ENCODE data around the gene EDC3.
"Not testable (repeated sequence)": the region's sequence is repeated elsewhere in the genome, so short reads cannot be mapped to it uniquely, and the experiment has no call there.

EDC3 gene

DNA sequence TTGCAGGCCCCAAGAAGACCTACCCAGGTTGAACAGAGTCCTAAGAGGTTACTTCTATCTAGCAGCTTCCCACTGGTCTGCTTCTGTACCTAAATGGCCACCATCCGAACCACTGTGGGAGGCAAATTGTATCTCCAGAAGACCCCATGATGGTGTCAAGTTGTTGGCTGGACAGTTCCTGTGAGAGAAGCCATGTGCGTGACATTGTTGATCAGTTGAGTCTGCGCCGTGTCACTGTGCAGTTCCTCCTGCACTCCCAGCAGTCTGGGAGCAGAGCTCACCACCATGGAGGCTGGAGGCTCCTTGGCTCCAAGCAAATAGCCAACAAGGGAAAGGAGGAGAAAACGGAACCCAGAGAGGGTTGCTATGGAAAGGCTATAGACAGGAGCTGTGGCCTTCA lies 37.0 kb upstream of the EDC3 start:
- Histone ChIP-seq H3K4me3 (ENCODE audit: low read depth in 1 of 2, low read length in 1 of 2) (no peak overlapping the region), H3K9me3 (no peaks in the 10 kb centered on the region), H3K27ac (no peak overlapping the region), H3K4me1 (ENCODE audit: control insufficient read depth in 1 of 2, insufficient read depth in 1 of 2, low read depth in 1 of 2, low read length in 1 of 2) (no peaks in the 10 kb centered on the region), H3K27me3 (peaks cover 80% of the 10 kb centered on the region), H3K36me3 (no peaks in the 10 kb centered on the region)
- TF ChIP-seq, protein P1, sequence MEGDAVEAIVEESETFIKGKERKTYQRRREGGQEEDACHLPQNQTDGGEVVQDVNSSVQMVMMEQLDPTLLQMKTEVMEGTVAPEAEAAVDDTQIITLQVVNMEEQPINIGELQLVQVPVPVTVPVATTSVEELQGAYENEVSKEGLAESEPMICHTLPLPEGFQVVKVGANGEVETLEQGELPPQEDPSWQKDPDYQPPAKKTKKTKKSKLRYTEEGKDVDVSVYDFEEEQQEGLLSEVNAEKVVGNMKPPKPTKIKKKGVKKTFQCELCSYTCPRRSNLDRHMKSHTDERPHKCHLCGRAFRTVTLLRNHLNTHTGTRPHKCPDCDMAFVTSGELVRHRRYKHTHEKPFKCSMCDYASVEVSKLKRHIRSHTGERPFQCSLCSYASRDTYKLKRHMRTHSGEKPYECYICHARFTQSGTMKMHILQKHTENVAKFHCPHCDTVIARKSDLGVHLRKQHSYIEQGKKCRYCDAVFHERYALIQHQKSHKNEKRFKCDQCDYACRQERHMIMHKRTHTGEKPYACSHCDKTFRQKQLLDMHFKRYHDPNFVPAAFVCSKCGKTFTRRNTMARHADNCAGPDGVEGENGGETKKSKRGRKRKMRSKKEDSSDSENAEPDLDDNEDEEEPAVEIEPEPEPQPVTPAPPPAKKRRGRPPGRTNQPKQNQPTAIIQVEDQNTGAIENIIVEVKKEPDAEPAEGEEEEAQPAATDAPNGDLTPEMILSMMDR (IDR thresholded peaks at IDR 0.05): no peak

DNA sequence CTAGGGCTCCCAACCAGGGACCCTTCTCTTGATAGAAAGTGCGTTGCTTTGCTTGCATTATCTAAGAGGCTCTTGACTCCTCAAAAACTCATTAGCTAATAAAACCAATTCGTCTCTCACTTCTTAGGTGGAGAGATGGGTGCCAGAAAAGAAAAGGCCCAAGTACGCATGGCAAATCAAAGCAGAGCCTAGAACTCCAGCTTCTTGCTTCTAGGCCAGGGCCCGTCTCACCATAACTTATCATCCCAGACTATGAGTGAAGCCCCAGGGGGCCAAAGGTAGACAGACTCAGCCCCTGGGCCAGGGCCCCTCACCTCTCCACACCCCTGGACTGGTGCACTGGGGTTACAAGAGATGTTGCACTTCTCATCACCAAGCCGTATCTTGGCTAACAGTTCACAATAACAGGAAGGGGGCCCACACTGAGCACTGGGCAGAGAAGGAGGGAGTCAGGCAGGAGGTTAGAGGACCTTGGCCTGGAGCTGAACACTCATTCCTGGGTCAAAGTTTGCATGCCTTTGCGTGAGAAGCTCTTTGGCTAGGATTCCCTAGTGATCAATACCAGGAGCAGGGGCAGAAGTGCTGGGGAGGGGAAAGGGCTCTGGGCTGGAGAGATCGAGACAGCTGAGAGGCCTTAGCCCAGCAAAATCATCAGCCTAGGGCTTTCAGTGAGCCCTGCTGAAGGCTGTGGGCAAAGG lies 34.9 kb upstream of the EDC3 start:
- H3K4me1 ChIP-seq (ENCODE audit: control insufficient read depth in 1 of 2, insufficient read depth in 1 of 2, low read depth in 1 of 2, low read length in 1 of 2): peaks cover 12% of the 10 kb centered on the region in 2 experiments
- no peaks in the 10 kb centered on the region for H3K9me3 ChIP-seq
- peaks cover 82% of the 10 kb centered on the region for H3K27me3 ChIP-seq
- H3K27ac ChIP-seq: no peak overlapping the region
- TF ChIP-seq, protein P1 (IDR thresholded peaks at IDR 0.05): no peak
- no peaks in the 10 kb centered on the region for H3K36me3 ChIP-seq
- H3K4me3 ChIP-seq (ENCODE audit: low read depth in 1 of 2, low read length in 1 of 2): no peak overlapping the region

DNA sequence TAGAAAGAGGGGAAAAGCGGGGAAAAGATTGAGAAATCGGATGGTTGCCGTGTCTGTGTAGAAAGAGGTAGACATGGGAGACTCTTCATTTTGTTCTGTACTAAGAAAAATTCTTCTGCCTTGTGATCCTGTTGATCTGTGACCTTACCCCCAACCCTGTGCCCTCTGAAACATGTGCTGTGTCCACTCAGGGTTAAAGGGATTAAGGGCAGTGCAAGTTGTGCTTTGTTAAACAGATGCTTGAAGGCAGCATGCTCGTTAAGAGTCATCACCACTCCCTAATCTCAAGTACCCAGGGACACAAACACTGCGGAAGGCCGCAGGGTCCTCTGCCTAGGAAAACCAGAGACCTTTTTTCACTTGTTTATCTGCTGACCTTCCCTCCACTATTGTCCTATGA lies 33.5 kb upstream of the EDC3 start:
- Histone ChIP-seq H3K4me1 (ENCODE audit: control insufficient read depth in 1 of 2, insufficient read depth in 1 of 2, low read depth in 1 of 2, low read length in 1 of 2) (peaks cover 14% of the 10 kb centered on the region in 2 experiments), H3K27me3 (peaks cover 83% of the 10 kb centered on the region)
- not testable (repeated sequence) for H3K36me3 ChIP-seq; H3K27ac ChIP-seq; H3K9me3 ChIP-seq; H3K4me3 ChIP-seq (ENCODE audit: low read depth in 1 of 2, low read length in 1 of 2)

DNA sequence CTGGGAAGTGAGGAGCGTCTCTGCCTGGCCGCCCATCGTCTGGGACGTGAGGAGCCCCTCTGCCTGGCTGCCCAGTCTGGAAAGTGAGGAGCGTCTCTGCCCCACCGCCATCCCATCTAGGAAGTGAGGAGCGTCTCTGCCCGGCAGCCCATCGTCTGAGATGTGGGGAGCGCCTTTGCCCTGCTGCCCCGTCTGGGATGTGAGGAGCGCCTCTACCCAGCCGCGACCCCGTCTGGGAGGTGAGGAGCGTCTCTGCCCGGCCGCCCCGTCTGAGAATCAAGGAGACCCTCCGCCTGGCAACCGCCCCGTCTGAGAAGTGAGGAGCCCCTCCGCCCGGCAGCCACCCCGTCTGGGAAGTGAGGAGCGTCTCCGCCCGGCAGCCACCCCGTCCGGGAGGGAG lies 32.9 kb upstream of the EDC3 start:
- H3K4me3 ChIP-seq (ENCODE audit: low read depth in 1 of 2, low read length in 1 of 2); H3K36me3 ChIP-seq; H3K9me3 ChIP-seq; H3K27ac ChIP-seq: not testable (repeated sequence)
- Histone ChIP-seq H3K27me3 (peaks cover 89% of the 10 kb centered on the region), H3K4me1 (ENCODE audit: control insufficient read depth in 1 of 2, insufficient read depth in 1 of 2, low read depth in 1 of 2, low read length in 1 of 2) (peaks cover 14% of the 10 kb centered on the region in 2 experiments)

DNA sequence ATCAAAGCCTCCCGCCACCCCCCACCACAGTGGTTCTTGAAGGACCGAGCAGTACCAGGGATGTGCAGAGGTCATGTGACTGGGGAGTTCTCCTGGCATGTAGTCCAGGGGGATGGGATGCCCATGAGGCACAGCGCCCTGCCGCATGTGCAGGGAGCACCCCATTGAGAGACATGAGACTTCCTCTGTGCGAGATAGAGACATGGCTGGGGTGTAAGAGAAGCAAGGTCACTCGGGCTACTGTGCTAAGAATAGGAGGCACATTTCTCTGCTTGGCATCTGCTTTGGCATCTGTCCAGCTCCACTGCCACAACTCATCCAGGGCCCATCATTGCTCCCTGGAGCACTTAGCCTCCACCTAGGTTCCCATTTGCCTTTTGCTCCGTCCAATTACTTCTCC lies 31.9 kb upstream of the EDC3 start:
- Histone ChIP-seq H3K36me3 (no peaks in the 10 kb centered on the region), H3K27me3 (peaks cover 92% of the 10 kb centered on the region), H3K4me1 (ENCODE audit: control insufficient read depth in 1 of 2, insufficient read depth in 1 of 2, low read depth in 1 of 2, low read length in 1 of 2) (peaks cover 14% of the 10 kb centered on the region in 2 experiments), H3K4me3 (ENCODE audit: low read depth in 1 of 2, low read length in 1 of 2) (no peak overlapping the region), H3K9me3 (no peaks in the 10 kb centered on the region), H3K27ac (no peak overlapping the region)
- TF ChIP-seq, protein P1 (IDR thresholded peaks at IDR 0.05): no peak

DNA sequence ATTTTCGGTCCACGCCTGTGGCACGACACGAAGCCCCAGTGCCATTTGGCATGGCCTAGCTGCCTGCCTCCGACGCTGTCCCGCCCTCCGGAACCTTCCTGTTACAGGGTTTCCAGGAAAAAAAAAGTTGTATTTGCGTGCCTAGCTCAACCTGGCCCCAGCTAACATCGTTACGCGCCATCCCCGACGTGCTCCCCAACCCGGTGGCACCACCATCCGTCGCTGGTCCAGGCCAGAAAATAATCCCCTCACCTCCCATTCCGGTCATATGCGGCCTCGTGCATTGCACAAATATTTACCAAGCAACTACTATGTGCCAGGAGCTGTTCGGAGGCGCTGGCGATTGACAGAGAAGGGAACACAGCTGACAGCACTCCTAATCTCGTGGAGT lies 30.9 kb upstream of the EDC3 start:
- Histone ChIP-seq H3K27me3 (peaks cover 94% of the 10 kb centered on the region), H3K4me1 (ENCODE audit: control insufficient read depth in 1 of 2, insufficient read depth in 1 of 2, low read depth in 1 of 2, low read length in 1 of 2) (peaks cover 14% of the 10 kb centered on the region in 2 experiments), H3K9me3 (no peaks in the 10 kb centered on the region), H3K4me3 (ENCODE audit: low read depth in 1 of 2, low read length in 1 of 2) (peak overlapping the region; percentile 58 to 67), H3K36me3 (no peaks in the 10 kb centered on the region), H3K27ac (no peak overlapping the region)
- TF ChIP-seq, protein P1 (IDR thresholded peaks at IDR 0.05): no peak
